ENCODE results near the gene TBCB. TPM values are rescaled to one million over a fixed set of nuclear protein-coding genes. Genes with fewer than 3 reads are reported as not detected.

TBCB gene
- total RNA-seq, 4 donors from 2014 or later, result 118 to 196 (median 154) TPM

DNA sequence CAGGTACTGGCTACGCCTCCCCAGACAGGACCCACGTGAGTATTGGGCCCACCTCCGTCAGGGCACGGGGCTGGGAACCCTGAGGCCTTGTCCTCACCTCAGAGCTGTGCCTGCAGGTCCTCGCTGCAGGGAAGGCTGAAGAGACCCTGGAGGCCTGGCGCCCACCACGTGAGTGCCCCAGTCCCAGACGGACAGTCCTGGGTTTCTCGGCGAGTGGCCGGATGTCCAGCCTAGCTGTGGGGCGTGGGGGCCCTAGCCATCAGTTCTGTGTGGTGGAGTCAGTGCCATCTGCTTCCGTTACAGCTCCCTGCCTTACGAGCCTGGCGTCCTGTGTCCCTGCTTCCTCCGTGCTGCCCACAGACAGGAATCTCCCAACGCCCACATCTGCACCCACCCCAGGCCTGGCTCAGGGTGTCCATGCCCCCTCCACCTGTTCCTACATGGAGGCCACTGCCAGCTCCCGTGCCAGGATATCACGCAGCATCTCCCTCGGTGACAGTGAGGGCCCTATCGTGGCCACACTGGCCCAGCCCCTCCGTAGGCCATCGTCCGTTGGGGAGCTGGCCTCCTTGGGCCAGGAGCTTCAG lies 12.1 kb upstream of the TBCB start:
- Histone ChIP-seq H3K27me3 (no peaks in the 10 kb centered on the region), H3K36me3 (no peaks in the 10 kb centered on the region), H3K9me3 (no peaks in the 10 kb centered on the region), H3K4me1 (no peaks in the 10 kb centered on the region), H3K27ac (no peak overlapping the region), H3K4me3 (no peak overlapping the region)
- no peak for TF ChIP-seq CTCF (IDR thresholded peaks at IDR 0.05)
- TF ChIP-seq POLR2A (IDR thresholded peaks at IDR 0.05), result no peak
- intact Hi-C loops (cut with DNase I; ENCODE audit: low total_unique reads), result no loop called here
- DNase-seq, result no peak

DNA sequence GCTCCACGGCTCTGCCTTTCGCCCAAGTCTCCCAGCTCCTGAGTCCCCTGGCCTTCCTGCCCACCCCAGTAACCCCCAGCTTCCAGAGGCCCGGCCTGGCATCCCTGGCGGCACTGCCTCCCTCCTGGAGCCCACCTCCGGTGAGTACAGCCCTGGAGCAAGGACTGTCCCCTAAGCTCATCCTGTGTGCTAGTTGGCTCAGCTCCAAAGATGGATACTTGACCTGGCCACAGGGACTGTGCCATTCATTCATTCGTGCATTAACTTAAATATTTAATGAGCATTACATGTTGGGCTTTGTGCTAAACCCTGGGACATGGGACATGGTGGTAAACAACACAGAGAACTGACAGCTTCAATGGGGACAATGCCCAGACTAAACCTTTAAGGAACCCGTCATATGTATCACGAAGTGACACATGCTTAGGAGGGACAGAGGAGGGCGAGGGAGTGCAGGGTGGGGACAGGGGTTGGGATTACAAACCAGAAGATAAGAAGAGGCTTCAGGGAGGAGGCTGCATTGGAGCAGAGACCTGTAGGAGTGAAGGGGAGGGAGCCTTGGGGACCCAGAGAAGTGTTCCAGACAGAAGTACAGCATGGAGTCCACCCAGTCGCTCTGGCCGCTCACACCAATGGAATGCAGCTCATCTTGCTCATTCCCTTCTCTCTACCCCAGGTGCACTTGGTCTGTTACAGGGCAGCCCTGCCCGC lies 11.3 kb upstream of the TBCB start:
- H3K4me1 ChIP-seq, result no peaks in the 10 kb centered on the region
- no peaks in the 10 kb centered on the region for H3K27me3 ChIP-seq
- intact Hi-C loops (cut with DNase I; ENCODE audit: low total_unique reads), result no loop called here
- no peak for TF ChIP-seq POLR2A (IDR thresholded peaks at IDR 0.05)
- no peak for TF ChIP-seq CTCF (IDR thresholded peaks at IDR 0.05)
- H3K27ac ChIP-seq, result no peak overlapping the region
- DNase-seq, result no peak
- H3K9me3 ChIP-seq, result no peaks in the 10 kb centered on the region
- H3K4me3 ChIP-seq, result no peak overlapping the region
- no peaks in the 10 kb centered on the region for H3K36me3 ChIP-seq

GRCh38 chr19:36106441-36106840 lies 8.8 kb upstream of the TBCB start:
- no peak for TF ChIP-seq POLR2A (IDR thresholded peaks at IDR 0.05)
- TF ChIP-seq CTCF (IDR thresholded peaks at IDR 0.05), result no peak
- H3K27me3 ChIP-seq, result no peaks in the 10 kb centered on the region
- intact Hi-C loops (cut with DNase I; ENCODE audit: low total_unique reads), result no loop called here
- no peak for DNase-seq
- H3K9me3 ChIP-seq, result no peaks in the 10 kb centered on the region
- no peak overlapping the region for H3K4me3 ChIP-seq
- H3K4me1 ChIP-seq, result no peaks in the 10 kb centered on the region
- H3K36me3 ChIP-seq, result no peaks in the 10 kb centered on the region
- H3K27ac ChIP-seq, result no peak overlapping the region

GRCh38 chr19:36106991-36107390 lies 8.3 kb upstream of the TBCB start:
- H3K4me1 ChIP-seq, result no peaks in the 10 kb centered on the region
- H3K27me3 ChIP-seq, result no peaks in the 10 kb centered on the region
- H3K9me3 ChIP-seq, result no peaks in the 10 kb centered on the region
- TF ChIP-seq CTCF (IDR thresholded peaks at IDR 0.05) (no peak), POLR2A (IDR thresholded peaks at IDR 0.05) (no peak)
- no peak overlapping the region for H3K27ac ChIP-seq
- H3K36me3 ChIP-seq, result no peaks in the 10 kb centered on the region
- no peak overlapping the region for H3K4me3 ChIP-seq
- intact Hi-C loops (cut with DNase I; ENCODE audit: low total_unique reads), result no loop called here
- no peak for DNase-seq

DNA sequence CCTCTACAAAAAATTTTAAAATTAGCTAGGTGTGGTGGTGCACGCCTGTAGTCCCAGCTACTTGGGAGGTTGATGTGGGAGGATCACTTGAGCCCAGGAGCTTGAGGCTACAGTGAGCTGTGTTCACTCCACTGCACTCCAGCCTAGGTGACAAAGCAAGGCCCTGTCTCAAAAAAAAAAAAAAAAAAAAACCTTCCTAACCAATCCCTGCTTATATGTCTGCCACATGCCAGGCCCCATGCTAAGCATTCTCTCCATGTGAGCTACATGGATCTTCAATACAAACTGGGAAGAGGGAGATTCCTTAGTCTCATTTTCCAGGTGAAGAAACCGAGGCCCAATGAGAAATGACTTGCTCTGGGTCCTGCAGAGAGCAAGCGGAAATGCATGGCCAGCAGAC lies 6.6 kb upstream of the TBCB start:
- Histone ChIP-seq H3K27me3 (no peaks in the 10 kb centered on the region), H3K27ac (no peak overlapping the region), H3K4me1 (peaks cover 0 to 2% of the 10 kb centered on the region in 2 donors), H3K9me3 (no peaks in the 10 kb centered on the region), H3K36me3 (no peaks in the 10 kb centered on the region), H3K4me3 (no peak overlapping the region)
- DNase-seq, result no peak
- TF ChIP-seq POLR2A (IDR thresholded peaks at IDR 0.05) (no peak), CTCF (IDR thresholded peaks at IDR 0.05) (no peak)
- intact Hi-C loops (cut with DNase I; ENCODE audit: low total_unique reads), result no loop called here

All from uterus (tissue), 4 donors.